NCI-H2171 treated with DMSO at 0.1 percent for 48 hours (cell line): ENCODE data around the gene PCDHB5.
"Not testable (repeated sequence)": the region's sequence is repeated elsewhere in the genome, so short reads cannot be mapped to it uniquely, and the experiment has no call there.

Source experiments
- DNase-seq: peaks from one replicate; lab custom pipeline; 2025; lab: John Stamatoyannopoulos, UW

Gene PCDHB5

GRCh38 chr5:141135030-141135717 lies at the start of gene PCDHB5:
PCDHB5 (plus strand) TSS chr5:141135206; CDS start chr5:141135435, 229 bp downstream.
- DNase-seq: no peak

GRCh38 chr5:141094481-141095262 lies 40.3 kb upstream of the PCDHB5 start, which contains the start of gene PCDHB2:
PCDHB2 (plus strand) TSS chr5:141094615; CDS start chr5:141094791, 176 bp downstream.
- DNase-seq: peak; percentile 82

- no peak for DNase-seq
Measured at GRCh38 chr5:141095263-141095641, 39.8 kb upstream of the PCDHB5 start.

- DNase-seq: not testable (repeated sequence)
Measured at GRCh38 chr5:141096181-141096580, 38.8 kb upstream of the PCDHB5 start.

- DNase-seq: not testable (repeated sequence)
Measured at GRCh38 chr5:141096586-141096985, 38.4 kb upstream of the PCDHB5 start.

GRCh38 chr5:141100243-141100805 lies 34.7 kb upstream of the PCDHB5 start, which contains the start of gene PCDHB3:
PCDHB3 (plus strand) TSS chr5:141100473; CDS start chr5:141100650, 177 bp downstream.
- no peak for DNase-seq

GRCh38 chr5:141101059-141101458 lies 33.9 kb upstream of the PCDHB5 start:
- DNase-seq: no peak

GRCh38 chr5:141102070-141102469 lies 32.9 kb upstream of the PCDHB5 start:
- not testable (repeated sequence) for DNase-seq

GRCh38 chr5:141102471-141102870 lies 32.5 kb upstream of the PCDHB5 start:
- DNase-seq: not testable (repeated sequence)

GRCh38 chr5:141105350-141105749 lies 29.7 kb upstream of the PCDHB5 start:
- no peak for DNase-seq

- DNase-seq: no peak
Measured at GRCh38 chr5:141119250-141119649, 15.8 kb upstream of the PCDHB5 start.

- no peak for DNase-seq
Measured at GRCh38 chr5:141121563-141121962, 13.4 kb upstream of the PCDHB5 start, which contains the start of gene PCDHB4. PCDHB4 (plus strand) TSS chr5:141121818; CDS start chr5:141121999, 181 bp downstream.

GRCh38 chr5:141121985-141122384 lies 13.0 kb upstream of the PCDHB5 start:
- no peak for DNase-seq

GRCh38 chr5:141123396-141124135 lies 11.4 kb upstream of the PCDHB5 start:
- DNase-seq: not testable (repeated sequence)

GRCh38 chr5:141127305-141127704 lies 7.7 kb upstream of the PCDHB5 start:
- no peak for DNase-seq

- no peak for DNase-seq
Measured at GRCh38 chr5:141135718-141136266, 786 bp downstream of the PCDHB5 start.

- not testable (repeated sequence) for DNase-seq
Measured at GRCh38 chr5:141137346-141137745, 2.3 kb downstream of the PCDHB5 start.

GRCh38 chr5:141149812-141150211 lies 14.8 kb downstream of the PCDHB5 start, which contains the start of gene PCDHB6:
PCDHB6 (plus strand) TSS chr5:141150057; CDS start chr5:141150258, 201 bp downstream.
- DNase-seq: no peak

- no peak for DNase-seq
Measured at GRCh38 chr5:141150224-141150992, 15.4 kb downstream of the PCDHB5 start.

- no peak for DNase-seq
Measured at GRCh38 chr5:141150993-141151325, 16.0 kb downstream of the PCDHB5 start.

GRCh38 chr5:141151632-141152031 lies 16.6 kb downstream of the PCDHB5 start:
- DNase-seq: not testable (repeated sequence)
